HepG2 (cell line): Measurements from ENCODE around the gene TMBIM6. TPM values are rescaled to one million over a fixed set of nuclear protein-coding genes. Genes with fewer than 3 reads are reported as not detected.

Experiments used
- ATAC-seq: fragments of 200-7000 bp; cut with Tn5 transposase; 3 replicates; pipeline ENCODE4 v1.9.1; 2020; ENCODE audit warnings: mild to moderate bottlenecking, moderate library complexity
- BruUV-seq: library from RNA; stranded (reverse); fragments of 400-500 nt; replicated peaks from 2 replicates; lab custom pipeline; 2021; lab: Mats Ljungman, UMichigan
- CTCF ChIA-PET: fragments of 300-600 bp; formaldehyde crosslinking; extraction: SDS; loops from one replicate; lab custom pipeline; 2021; ENCODE audit warnings: low total read pairs, inconsistent platforms, low intra/inter-chr PET ratio; lab: Yijun Ruan, JAX
- POLR2A ChIA-PET: fragments of 350-600 bp; sonication (Branson Sonifier 250); formaldehyde crosslinking; loops from one replicate; lab custom pipeline; 2020; ENCODE audit warnings: antibody characterized with exemption, inconsistent platforms; lab: Yijun Ruan, JAX
- DNase-seq: peaks from one replicate; pipeline ENCODE4 v3.0.0-alpha.2; 2015; ENCODE audit warnings: low spot score
- FAIRE-seq: peaks from 3 replicates; lab custom pipeline; 2011; peaks lifted over from hg19 to GRCh38; lab: Jason Lieb, UNC
- H2AFZ ChIP-seq: one replicate; pipeline ENCODE4 v1.6.1; 2011; ENCODE audit warnings: low read length, inconsistent platforms
- H3K27ac ChIP-seq: fragments of 300-600 bp; 3 replicates; pipeline ENCODE4 v1.8.0; 2011; ENCODE audit warnings: mixed run types, mild to moderate bottlenecking, mixed read lengths, low read length, inconsistent platforms; ENCODE audit not compliant: insufficient read depth; ENCODE audit errors: extremely low read length
- H3K27me3 ChIP-seq, 2 experiments: fragments of 200-600 bp in 1 of 2; 2 replicates in 1 of 2; 3 replicates in 1 of 2; pipeline versions ENCODE4 v1.6.0 to v1.8.0; 2011; ENCODE audit warnings: low read length in 2 of 2, mild to moderate bottlenecking in 2 of 2, moderate library complexity in 2 of 2, inconsistent platforms in 1 of 2; ENCODE audit not compliant: insufficient read depth in 2 of 2, control insufficient read depth in 1 of 2
- H3K36me3 ChIP-seq, 2 experiments: fragments of 200-600 bp in 1 of 2; replicated peaks in 1 of 2; 2 replicates in 1 of 2; 3 replicates in 1 of 2; pipeline versions ENCODE4 v1.5.1 to v1.8.0; 2011; ENCODE audit warnings: low read length in 2 of 2, inconsistent platforms in 1 of 2; ENCODE audit not compliant: insufficient read depth in 2 of 2, control insufficient read depth in 1 of 2
- H3K4me1 ChIP-seq: 2 replicates; pipeline ENCODE4 v1.5.1; 2012; ENCODE audit warnings: low read length, inconsistent platforms; ENCODE audit not compliant: insufficient read depth
- H3K4me2 ChIP-seq: 2 replicates; pipeline ENCODE4 v1.6.0; 2011; ENCODE audit warnings: low read depth, low read length, inconsistent platforms
- H3K4me3 ChIP-seq, 3 experiments: fragments of 200-600 bp in 1 of 3; sonication (generic), shearing (Covaris generic) in 1 of 3; replicated peaks in 1 of 3; 2 replicates each; pipeline ENCODE4 v1.5.1; 2011 to 2016; ENCODE audit warnings: low read length in 3 of 3, inconsistent platforms in 2 of 3, low read depth in 2 of 3, mild to moderate bottlenecking in 2 of 3, control low read depth in 1 of 3, mixed read lengths in 1 of 3; ENCODE audit not compliant: insufficient read depth in 1 of 3
- H3K79me2 ChIP-seq: one replicate; pipeline ENCODE4 v1.6.1; 2011; ENCODE audit warnings: low read length, inconsistent platforms; ENCODE audit not compliant: insufficient read depth
- H3K9ac ChIP-seq: 2 replicates; pipeline ENCODE4 v1.6.0; 2011; ENCODE audit warnings: mild to moderate bottlenecking, low read depth, low read length, inconsistent platforms; ENCODE audit not compliant: insufficient read depth
- H3K9me3 ChIP-seq: 2 replicates; pipeline ENCODE4 v1.5.1; 2012; ENCODE audit warnings: mild to moderate bottlenecking, low read length
- H4K20me1 ChIP-seq: 2 replicates; pipeline ENCODE4 v1.6.0; 2011; ENCODE audit warnings: inconsistent platforms, mild to moderate bottlenecking, low read length, moderate library complexity; ENCODE audit not compliant: insufficient read depth
- JUND ChIP-seq: sonication (generic); formaldehyde crosslinking; IDR thresholded peaks from 2 replicates; pipeline ENCODE4 v1.8.0; 2022; ENCODE audit warnings: mild to moderate bottlenecking, missing genetic modification reagents
- MTF2 ChIP-seq: sonication (generic); formaldehyde crosslinking; IDR thresholded peaks from 2 replicates; pipeline ENCODE4 v1.5.0; 2020; ENCODE audit warnings: missing genetic modification reagents, borderline replicate concordance
- SETDB1 ChIP-seq: sonication (generic); formaldehyde crosslinking; IDR thresholded peaks from 2 replicates; pipeline ENCODE4 v1.5.1; 2020; ENCODE audit warnings: missing genetic modification reagents, mild to moderate bottlenecking, borderline replicate concordance
- SOX6 ChIP-seq, 2 experiments: fragments of 450-650 bp in 1 of 2; sonication (generic) in 1 of 2; formaldehyde crosslinking in 1 of 2; IDR thresholded peaks; 2 replicates each; pipeline versions ENCODE4 v1.4.0 to v1.6.1; 2017 to 2020; ENCODE audit warnings: antibody characterized with exemption in 1 of 2, mild to moderate bottlenecking in 1 of 2, missing genetic modification reagents in 1 of 2
- STAG1 ChIP-seq: sonication (generic); formaldehyde crosslinking; IDR thresholded peaks from 2 replicates; pipeline ENCODE4 v1.4.0; 2020; ENCODE audit warnings: missing genetic modification reagents
- TAF15 ChIP-seq: fragments of 200-400 bp; formaldehyde crosslinking; IDR thresholded peaks from one replicate; pipeline ENCODE4 v1.6.1; 2018; ENCODE audit warnings: mild to moderate bottlenecking, low read depth, low read length; ENCODE audit not compliant: poor library complexity, severe bottlenecking
- U2AF1 ChIP-seq: fragments of 200-400 bp; formaldehyde crosslinking; optimal IDR thresholded peaks from 2 replicates; pipeline ENCODE3; 2017; ENCODE audit warnings: mild to moderate bottlenecking, low read depth, low read length
- ZNF12 ChIP-seq: sonication (generic); formaldehyde crosslinking; IDR thresholded peaks from 2 replicates; pipeline ENCODE4 v1.5.0; 2020; ENCODE audit warnings: missing genetic modification reagents
- ZNF136 ChIP-seq: sonication (generic); formaldehyde crosslinking; IDR thresholded peaks from 2 replicates; pipeline ENCODE4 v1.8.1; 2022; ENCODE audit warnings: low read depth, mild to moderate bottlenecking, moderate library complexity, missing genetic modification reagents
- ZNF549 ChIP-seq: sonication (generic); formaldehyde crosslinking; IDR thresholded peaks from 2 replicates; pipeline ENCODE4 v1.5.0; 2020; ENCODE audit warnings: missing genetic modification reagents
- WGBS: methylation state at CpG from one replicate; pipeline ENCODE4 v1.1.6; 2017; ENCODE audit warnings: low lambda C conversion rate; 5-methylcytosine and 5-hydroxymethylcytosine counted together
- in situ Hi-C: cut with HindIII; loops from 2 replicates; pipeline ENCODE4 v1.10.0; 2017; ENCODE audit warnings: low pct_unique_long_range_greater_than_20kb; ENCODE audit not compliant: extremely low pct_ligation_motif_present
- intact Hi-C: fragments of 100-400 bp; cut with micrococcal nuclease; formaldehyde crosslinking; loops from one replicate; pipeline ENCODE4 v1.10.0; 2022; ENCODE audit not compliant: unreplicated experiment
- polyA plus RNA-seq, 8 experiments: library from polyadenylated mRNA; depleted of rRNA in 3 of 8; stranded (reverse) in 7 of 8; unstranded in 1 of 8; fragments of >200 nt; fragmentation: Illumina TruSeq in 4 of 8; extraction: Trizol in 4 of 8; gene quantifications; 2 replicates each; pipeline versions ENCODE4 v1.2.1 to v1.2.3, GENCODE V29; 2011 to 2016; ENCODE audit warnings: low read depth in 4 of 8, missing spikeins in 1 of 8, mixed read lengths in 1 of 8; ENCODE audit not compliant: insufficient read depth in 1 of 8
- total RNA-seq, 5 experiments: library from RNA; depleted of rRNA; stranded (reverse); fragments of >200 nt; fragmentation: Illumina TruSeq; extraction: Trizol; gene quantifications; 2 replicates each; pipeline ENCODE4 v1.2.3, GENCODE V29; 2016; ENCODE audit warnings: low read depth in 1 of 5
- TF ChIP-seq, protein P1 (sequence below): sonication (generic); formaldehyde crosslinking; conservative IDR thresholded peaks from 2 replicates; pipeline ENCODE4 v1.4.0; 2020; ENCODE audit warnings: missing genetic modification reagents
- TF ChIP-seq, protein P2 (sequence below): IDR thresholded peaks from 2 replicates; pipeline ENCODE4 v1.6.1; 2016; ENCODE audit warnings: missing genetic modification reagents, missing compliant biosample characterization

TMBIM6 gene
- total and polyA plus RNA-seq, 2 of the 13 experiments (the other 11 are each of a cell fraction or from before 2014, with no cell fraction given), result 412 to 468 TPM

DNA sequence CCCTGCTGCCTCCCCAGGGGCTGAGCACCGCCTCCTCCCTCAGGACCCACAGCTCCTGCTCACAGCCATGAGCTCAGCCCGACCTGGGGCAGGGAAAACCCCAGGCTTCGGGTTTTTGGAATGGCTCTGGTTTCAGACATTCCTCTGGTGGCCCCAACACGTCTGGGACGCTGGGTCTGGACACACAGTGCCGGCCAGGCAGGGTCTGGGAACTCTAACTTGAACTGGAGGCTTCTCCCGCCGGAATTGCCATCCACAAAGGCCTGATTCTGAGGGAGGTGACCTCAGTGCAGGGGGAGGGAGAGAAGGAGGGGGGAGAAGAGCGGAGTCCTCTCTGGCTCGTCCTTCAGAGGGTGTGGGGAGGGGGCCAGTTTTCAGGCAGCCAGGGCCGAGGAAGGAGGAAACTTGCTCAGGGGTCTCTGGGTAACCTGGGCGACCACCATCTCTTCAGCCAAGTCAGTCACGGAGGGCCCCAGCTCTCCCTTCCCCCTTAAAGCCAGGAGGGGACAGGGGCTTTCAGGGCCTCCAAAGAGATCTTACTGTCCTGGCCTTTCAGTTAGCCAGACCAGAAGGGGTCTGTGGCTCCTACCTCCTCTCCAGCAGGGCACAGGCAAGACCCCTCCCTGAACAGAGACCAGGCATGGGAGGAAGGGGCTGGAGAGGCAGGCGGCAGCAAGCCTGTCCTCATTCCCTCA, 67.5 kb downstream of the TMBIM6 start:
- no TSS peak for BruUV-seq

More for the DNA sequence above, 67.5 kb downstream of the TMBIM6 start:
- H3K27me3 ChIP-seq, result no peaks in the 10 kb centered on the region
- no peak; the same call in 2 of the 3 replicates for ATAC-seq
- no peak overlapping the region for H3K4me2 ChIP-seq
- no peaks in the 10 kb centered on the region for H3K9me3 ChIP-seq
- no peak overlapping the region for H3K27ac ChIP-seq
- H3K9ac ChIP-seq, result no peak overlapping the region
- intact Hi-C loops (no loop called here), in situ Hi-C loops (no loop called here)
- H3K36me3 ChIP-seq, result peaks cover 5 to 23% of the 10 kb centered on the region in 2 experiments; a peak in 4 of 5 replicates
- WGBS, result 90% methylated on average over 7 of the region's 14 CpGs
- POLR2A ChIA-PET, result no interaction called here
- no peak overlapping the region for H2AFZ ChIP-seq
- no peak for DNase-seq
- CTCF ChIA-PET, result no interaction called here
- no peaks in the 10 kb centered on the region for H3K79me2 ChIP-seq
- FAIRE-seq, result no peak
- no peak for TF ChIP-seq U2AF1
- TF ChIP-seq ZNF12 (CRISPR knock-in tag), result no peak
- TF ChIP-seq TAF15, result no peak
- no peak for TF ChIP-seq STAG1
- TF ChIP-seq, protein P1, sequence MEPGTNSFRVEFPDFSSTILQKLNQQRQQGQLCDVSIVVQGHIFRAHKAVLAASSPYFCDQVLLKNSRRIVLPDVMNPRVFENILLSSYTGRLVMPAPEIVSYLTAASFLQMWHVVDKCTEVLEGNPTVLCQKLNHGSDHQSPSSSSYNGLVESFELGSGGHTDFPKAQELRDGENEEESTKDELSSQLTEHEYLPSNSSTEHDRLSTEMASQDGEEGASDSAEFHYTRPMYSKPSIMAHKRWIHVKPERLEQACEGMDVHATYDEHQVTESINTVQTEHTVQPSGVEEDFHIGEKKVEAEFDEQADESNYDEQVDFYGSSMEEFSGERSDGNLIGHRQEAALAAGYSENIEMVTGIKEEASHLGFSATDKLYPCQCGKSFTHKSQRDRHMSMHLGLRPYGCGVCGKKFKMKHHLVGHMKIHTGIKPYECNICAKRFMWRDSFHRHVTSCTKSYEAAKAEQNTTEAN (CRISPR knock-in tag), result no peak
- no peak for TF ChIP-seq ZNF136 (CRISPR knock-in tag)
- TF ChIP-seq SETDB1, result no peak
- no peak for TF ChIP-seq SOX6 (IDR thresholded peaks at IDR 0.05)
- TF ChIP-seq SOX6 (CRISPR knock-in tag; IDR thresholded peaks at IDR 0.05), result no peak
- TF ChIP-seq, protein P2, sequence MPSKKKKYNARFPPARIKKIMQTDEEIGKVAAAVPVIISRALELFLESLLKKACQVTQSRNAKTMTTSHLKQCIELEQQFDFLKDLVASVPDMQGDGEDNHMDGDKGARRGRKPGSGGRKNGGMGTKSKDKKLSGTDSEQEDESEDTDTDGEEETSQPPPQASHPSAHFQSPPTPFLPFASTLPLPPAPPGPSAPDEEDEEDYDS (CRISPR knock-in tag), result no peak
- TF ChIP-seq ZNF549 (CRISPR knock-in tag), result no peak
- no peak for TF ChIP-seq JUND (CRISPR knock-in tag)
- TF ChIP-seq MTF2 (CRISPR knock-in tag), result no peak
- no peak overlapping the region for H3K4me3 ChIP-seq
- no peaks in the 10 kb centered on the region for H4K20me1 ChIP-seq
- no peaks in the 10 kb centered on the region for H3K4me1 ChIP-seq
